GM23338 (cell line): ENCODE results near the gene DPH7. TPM values are rescaled to one million over a fixed set of nuclear protein-coding genes. Genes with fewer than 3 reads are reported as not detected.

Source experiments
- ATAC-seq: fragments of 200-7000 bp; cut with Tn5 transposase; 3 replicates; pipeline ENCODE4 v1.9.1; 2020
- DNase-seq: peaks from one replicate; pipeline ENCODE4 v3.0.0-alpha.2; 2015; ENCODE audit warnings: low spot score
- H2AFZ ChIP-seq: fragments of 200-600 bp; sonication (generic); 2 replicates; pipeline ENCODE4 v1.8.0; 2016; ENCODE audit warnings: antibody characterized with exemption, mild to moderate bottlenecking, moderate library complexity
- H3F3A ChIP-seq: fragments of 200-600 bp; sonication (generic); replicated peaks from 2 replicates; pipeline ENCODE4 v1.8.0; 2017; ENCODE audit warnings: antibody characterized with exemption, mixed run types, low read depth
- H3K27ac ChIP-seq: fragments of 200-600 bp; sonication (generic); 2 replicates; pipeline ENCODE4 v1.6.1; 2016; ENCODE audit warnings: low read depth
- H3K27me3 ChIP-seq: fragments of 200-600 bp; sonication (generic); 2 replicates; pipeline ENCODE4 v1.8.0; 2016; ENCODE audit warnings: mild to moderate bottlenecking, mixed run types, moderate library complexity; ENCODE audit not compliant: insufficient read depth
- H3K36me3 ChIP-seq: fragments of 200-600 bp; sonication (generic); 2 replicates; pipeline ENCODE4 v1.8.0; 2016; ENCODE audit warnings: mild to moderate bottlenecking; ENCODE audit not compliant: insufficient read depth
- H3K4me1 ChIP-seq: fragments of 200-600 bp; sonication (generic); 2 replicates; pipeline ENCODE4 v1.8.0; 2016; ENCODE audit warnings: mild to moderate bottlenecking, moderate library complexity; ENCODE audit not compliant: insufficient read depth
- H3K4me2 ChIP-seq: fragments of 200-600 bp; sonication (generic); 2 replicates; pipeline ENCODE4 v1.7.1; 2017; ENCODE audit warnings: mixed run types
- H3K4me3 ChIP-seq: fragments of 200-600 bp; sonication (generic); 2 replicates; pipeline ENCODE4 v1.6.1; 2016; ENCODE audit warnings: mixed run types
- H3K79me2 ChIP-seq: fragments of 200-600 bp; sonication (generic); replicated peaks from 2 replicates; pipeline ENCODE4 v1.8.0; 2017; ENCODE audit warnings: mild to moderate bottlenecking; ENCODE audit not compliant: insufficient read depth
- H3K9me2 ChIP-seq: fragments of 200-600 bp; sonication (generic); 2 replicates; pipeline ENCODE4 v1.8.0; 2017; ENCODE audit not compliant: insufficient read depth
- H4K20me1 ChIP-seq: fragments of 200-600 bp; sonication (generic); replicated peaks from 2 replicates; pipeline ENCODE4 v1.8.0; 2017; ENCODE audit warnings: mild to moderate bottlenecking; ENCODE audit not compliant: insufficient read depth
- H3K27ac Mint-ChIP-seq: 2 replicates; pipeline ENCODE4 v1.8.0; 2020; ENCODE audit warnings: inconsistent platforms, mild to moderate bottlenecking, moderate library complexity, mixed read lengths
- H3K27me3 Mint-ChIP-seq: 3 replicates; pipeline ENCODE4 v1.8.0; 2022; ENCODE audit warnings: low read depth, mild to moderate bottlenecking, moderate library complexity, mixed read lengths, inconsistent platforms; ENCODE audit not compliant: insufficient read depth, poor library complexity
- H3K36me3 Mint-ChIP-seq: 3 replicates; pipeline ENCODE4 v1.8.0; 2021; ENCODE audit warnings: low read depth, mild to moderate bottlenecking, inconsistent platforms, moderate library complexity, mixed read lengths
- H3K4me1 Mint-ChIP-seq: 3 replicates; pipeline ENCODE4 v1.8.0; 2020; ENCODE audit warnings: mild to moderate bottlenecking, inconsistent platforms, mixed read lengths
- H3K4me3 Mint-ChIP-seq: 3 replicates; pipeline ENCODE4 v1.8.0; 2021; ENCODE audit warnings: moderate library complexity, mild to moderate bottlenecking, inconsistent platforms, mixed read lengths
- H3K9me3 Mint-ChIP-seq: 3 replicates; pipeline ENCODE4 v1.8.0; 2020; ENCODE audit warnings: moderate library complexity, mild to moderate bottlenecking, inconsistent platforms, mixed read lengths
- EZH2phosphoT487 ChIP-seq: fragments of 200-600 bp; sonication (generic); IDR thresholded peaks from one replicate; pipeline ENCODE4 v1.8.1; 2018; ENCODE audit warnings: antibody characterized with exemption; ENCODE audit not compliant: unreplicated experiment
- NANOG ChIP-seq: IDR thresholded peaks from 2 replicates; pipeline ENCODE4 v1.6.1; 2016; ENCODE audit warnings: antibody characterized with exemption, borderline replicate concordance
- POLR2AphosphoS5 ChIP-seq: IDR thresholded peaks from 2 replicates; pipeline ENCODE4 v1.6.1; 2016; ENCODE audit warnings: antibody characterized with exemption, low read depth
- polyA plus RNA-seq: library from polyadenylated mRNA; unstranded; fragments of >200 nt; fragmentation: Nextera tagmentation; extraction: Ambion mirVana; gene quantifications from 2 replicates; pipeline ENCODE4 v1.2.1, GENCODE V29; 2016
- total RNA-seq: library from RNA; depleted of rRNA; stranded (reverse); fragments of >200 nt; shearing (Covaris generic); gene quantifications from 2 replicates; pipeline ENCODE4 v1.2.3, GENCODE V29; 2014
- TF ChIP-seq, protein P1 (sequence below): IDR thresholded peaks from 2 replicates; pipeline ENCODE4 v1.6.1; 2016; ENCODE audit warnings: antibody characterized with exemption
- TF ChIP-seq, protein P2 (sequence below): fragments of 250-450 bp; sonication (Bioruptor Pico); IDR thresholded peaks from 2 replicates; pipeline ENCODE4 v1.5.0; 2020; ENCODE audit warnings: mild to moderate bottlenecking, moderate library complexity

Gene DPH7
- total and polyA plus RNA-seq, 2 experiments from 2014 or later, result 44.5 to 68.8 TPM

DNA sequence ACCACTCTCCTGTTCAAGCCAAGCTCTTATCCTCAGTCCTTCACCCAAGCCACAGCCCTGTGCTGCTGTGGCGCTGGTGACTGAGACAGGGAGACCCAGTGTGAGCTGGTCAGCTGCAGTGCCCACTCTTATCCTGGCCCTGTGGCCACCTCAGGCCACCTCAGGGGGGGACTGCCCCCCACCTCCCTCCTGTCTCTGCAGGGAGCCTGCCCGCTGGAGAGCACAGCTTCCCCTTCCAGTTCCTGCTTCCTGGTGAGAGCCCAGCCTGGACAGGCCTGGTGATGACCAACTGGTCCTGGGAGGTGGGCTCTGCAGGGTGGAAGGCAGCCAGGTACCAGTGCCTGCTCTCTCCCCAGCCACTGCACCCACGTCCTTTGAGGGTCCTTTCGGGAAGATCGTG, 34.5 kb upstream of the DPH7 start (continued):
- TF ChIP-seq, protein P1, sequence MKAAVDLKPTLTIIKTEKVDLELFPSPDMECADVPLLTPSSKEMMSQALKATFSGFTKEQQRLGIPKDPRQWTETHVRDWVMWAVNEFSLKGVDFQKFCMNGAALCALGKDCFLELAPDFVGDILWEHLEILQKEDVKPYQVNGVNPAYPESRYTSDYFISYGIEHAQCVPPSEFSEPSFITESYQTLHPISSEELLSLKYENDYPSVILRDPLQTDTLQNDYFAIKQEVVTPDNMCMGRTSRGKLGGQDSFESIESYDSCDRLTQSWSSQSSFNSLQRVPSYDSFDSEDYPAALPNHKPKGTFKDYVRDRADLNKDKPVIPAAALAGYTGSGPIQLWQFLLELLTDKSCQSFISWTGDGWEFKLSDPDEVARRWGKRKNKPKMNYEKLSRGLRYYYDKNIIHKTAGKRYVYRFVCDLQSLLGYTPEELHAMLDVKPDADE, result no peak
- TF ChIP-seq NANOG, result no peak

DNA sequence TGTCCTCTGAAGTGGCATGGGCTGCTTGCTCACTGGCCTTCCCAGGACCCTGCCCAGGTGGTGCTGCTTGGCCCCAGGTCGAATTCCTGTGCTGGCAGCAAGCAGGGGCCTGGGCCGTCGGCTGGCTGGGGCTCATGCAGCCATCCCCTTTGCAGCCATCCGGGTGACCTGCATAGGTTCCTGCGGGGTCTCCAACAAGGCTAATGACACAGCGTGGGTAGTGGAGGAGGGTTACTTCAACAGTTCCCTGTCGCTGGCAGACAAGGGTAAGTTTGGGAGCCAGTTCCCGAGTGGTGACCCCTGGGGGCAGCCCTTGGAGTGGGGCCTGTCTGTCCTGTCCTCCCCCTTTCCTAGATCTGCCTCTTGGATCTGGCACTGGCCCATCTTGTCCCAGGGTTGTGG, 34.0 kb upstream of the DPH7 start:
- Histone ChIP-seq H3K79me2 (peaks cover 19% of the 10 kb centered on the region), H3K4me2 (no peak overlapping the region), H2AFZ (no peak overlapping the region), H3K27ac (no peak overlapping the region), H3K9me2 (no peaks in the 10 kb centered on the region), H3K36me3 (no peaks in the 10 kb centered on the region; the same call in 1 of the 2 replicates), H3K4me1 (peaks cover 8% of the 10 kb centered on the region; the same call in 1 of the 2 replicates), H3F3A (0 out of 2 replicates have a peak, but pooled peaks cover under 1% of the 10 kb centered on the region), H3K27me3 (no peaks in the 10 kb centered on the region), H3K4me3 (no peak overlapping the region), H4K20me1 (peaks cover 9% of the 10 kb centered on the region)
- DNase-seq (no peak), ATAC-seq (peak; percentile 7; the same call in 2 of the 3 replicates)
- H3K27ac Mint-ChIP-seq, result no peak overlapping the region
- H3K9me3 Mint-ChIP-seq, result no peaks in the 10 kb centered on the region; the same call in 2 of the 3 replicates
- H3K27me3 Mint-ChIP-seq, result peaks cover 10% of the 10 kb centered on the region
- TF ChIP-seq POLR2AphosphoS5 (peak; percentile 17; the same call in 1 of the 2 replicates), EZH2phosphoT487 (no peak)
- TF ChIP-seq, protein P2, sequence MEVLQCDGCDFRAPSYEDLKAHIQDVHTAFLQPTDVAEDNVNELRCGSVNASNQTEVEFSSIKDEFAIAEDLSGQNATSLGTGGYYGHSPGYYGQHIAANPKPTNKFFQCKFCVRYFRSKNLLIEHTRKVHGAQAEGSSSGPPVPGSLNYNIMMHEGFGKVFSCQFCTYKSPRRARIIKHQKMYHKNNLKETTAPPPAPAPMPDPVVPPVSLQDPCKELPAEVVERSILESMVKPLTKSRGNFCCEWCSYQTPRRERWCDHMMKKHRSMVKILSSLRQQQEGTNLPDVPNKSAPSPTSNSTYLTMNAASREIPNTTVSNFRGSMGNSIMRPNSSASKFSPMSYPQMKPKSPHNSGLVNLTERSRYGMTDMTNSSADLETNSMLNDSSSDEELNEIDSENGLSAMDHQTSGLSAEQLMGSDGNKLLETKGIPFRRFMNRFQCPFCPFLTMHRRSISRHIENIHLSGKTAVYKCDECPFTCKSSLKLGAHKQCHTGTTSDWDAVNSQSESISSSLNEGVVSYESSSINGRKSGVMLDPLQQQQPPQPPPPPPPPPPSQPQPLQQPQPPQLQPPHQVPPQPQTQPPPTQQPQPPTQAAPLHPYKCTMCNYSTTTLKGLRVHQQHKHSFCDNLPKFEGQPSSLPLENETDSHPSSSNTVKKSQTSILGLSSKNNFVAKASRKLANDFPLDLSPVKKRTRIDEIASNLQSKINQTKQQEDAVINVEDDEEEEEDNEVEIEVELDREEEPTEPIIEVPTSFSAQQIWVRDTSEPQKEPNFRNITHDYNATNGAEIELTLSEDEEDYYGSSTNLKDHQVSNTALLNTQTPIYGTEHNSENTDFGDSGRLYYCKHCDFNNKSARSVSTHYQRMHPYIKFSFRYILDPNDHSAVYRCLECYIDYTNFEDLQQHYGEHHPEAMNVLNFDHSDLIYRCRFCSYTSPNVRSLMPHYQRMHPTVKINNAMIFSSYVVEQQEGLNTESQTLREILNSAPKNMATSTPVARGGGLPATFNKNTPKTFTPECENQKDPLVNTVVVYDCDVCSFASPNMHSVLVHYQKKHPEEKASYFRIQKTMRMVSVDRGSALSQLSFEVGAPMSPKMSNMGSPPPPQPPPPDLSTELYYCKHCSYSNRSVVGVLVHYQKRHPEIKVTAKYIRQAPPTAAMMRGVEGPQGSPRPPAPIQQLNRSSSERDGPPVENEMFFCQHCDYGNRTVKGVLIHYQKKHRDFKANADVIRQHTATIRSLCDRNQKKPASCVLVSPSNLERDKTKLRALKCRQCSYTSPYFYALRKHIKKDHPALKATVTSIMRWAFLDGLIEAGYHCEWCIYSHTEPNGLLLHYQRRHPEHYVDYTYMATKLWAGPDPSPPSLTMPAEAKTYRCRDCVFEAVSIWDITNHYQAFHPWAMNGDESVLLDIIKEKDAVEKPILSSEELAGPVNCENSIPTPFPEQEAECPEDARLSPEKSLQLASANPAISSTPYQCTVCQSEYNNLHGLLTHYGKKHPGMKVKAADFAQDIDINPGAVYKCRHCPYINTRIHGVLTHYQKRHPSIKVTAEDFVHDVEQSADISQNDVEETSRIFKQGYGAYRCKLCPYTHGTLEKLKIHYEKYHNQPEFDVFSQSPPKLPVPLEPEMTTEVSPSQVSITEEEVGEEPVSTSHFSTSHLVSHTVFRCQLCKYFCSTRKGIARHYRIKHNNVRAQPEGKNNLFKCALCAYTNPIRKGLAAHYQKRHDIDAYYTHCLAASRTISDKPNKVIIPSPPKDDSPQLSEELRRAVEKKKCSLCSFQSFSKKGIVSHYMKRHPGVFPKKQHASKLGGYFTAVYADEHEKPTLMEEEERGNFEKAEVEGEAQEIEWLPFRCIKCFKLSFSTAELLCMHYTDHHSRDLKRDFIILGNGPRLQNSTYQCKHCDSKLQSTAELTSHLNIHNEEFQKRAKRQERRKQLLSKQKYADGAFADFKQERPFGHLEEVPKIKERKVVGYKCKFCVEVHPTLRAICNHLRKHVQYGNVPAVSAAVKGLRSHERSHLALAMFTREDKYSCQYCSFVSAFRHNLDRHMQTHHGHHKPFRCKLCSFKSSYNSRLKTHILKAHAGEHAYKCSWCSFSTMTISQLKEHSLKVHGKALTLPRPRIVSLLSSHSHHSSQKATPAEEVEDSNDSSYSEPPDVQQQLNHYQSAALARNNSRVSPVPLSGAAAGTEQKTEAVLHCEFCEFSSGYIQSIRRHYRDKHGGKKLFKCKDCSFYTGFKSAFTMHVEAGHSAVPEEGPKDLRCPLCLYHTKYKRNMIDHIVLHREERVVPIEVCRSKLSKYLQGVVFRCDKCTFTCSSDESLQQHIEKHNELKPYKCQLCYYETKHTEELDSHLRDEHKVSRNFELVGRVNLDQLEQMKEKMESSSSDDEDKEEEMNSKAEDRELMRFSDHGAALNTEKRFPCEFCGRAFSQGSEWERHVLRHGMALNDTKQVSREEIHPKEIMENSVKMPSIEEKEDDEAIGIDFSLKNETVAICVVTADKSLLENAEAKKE (CRISPR knock-in tag), result no peak
- peaks cover 15% of the 10 kb centered on the region for H3K4me1 Mint-ChIP-seq
- H3K4me3 Mint-ChIP-seq, result no peak overlapping the region; the same call in 2 of the 3 replicates
- H3K36me3 Mint-ChIP-seq, result peaks cover 21% of the 10 kb centered on the region
